Endothelial cell of umbilical vein (primary cell): Measurements from ENCODE around the gene AGBL4. TPM values are rescaled to one million over a fixed set of nuclear protein-coding genes. Genes with fewer than 3 reads are reported as not detected.

ENCODE experiments used
- BruUV-seq: library from RNA; stranded (reverse); fragments of 400-500 nt; replicated peaks from 2 replicates; lab custom pipeline; 2021; lab: Mats Ljungman, UMichigan
- CTCF ChIA-PET: fragments of 300-600, 350-600 bp; sonication (Branson Sonifier 250); formaldehyde crosslinking; loops from one replicate; lab custom pipeline; 2021; ENCODE audit warnings: antibody characterized with exemption, inconsistent platforms; lab: Charles Lee
- POLR2A ChIA-PET: fragments of 300-600, 350-600 bp; sonication (Branson Sonifier 250); formaldehyde crosslinking; loops from one replicate; lab custom pipeline; 2021; ENCODE audit warnings: antibody characterized with exemption, inconsistent platforms; lab: Charles Lee
- DNase-seq: peaks from one replicate; pipeline ENCODE4 v3.0.0-alpha.2; 2011; ENCODE audit warnings: low read depth, low spot score
- FAIRE-seq: peaks from 2 replicates; lab custom pipeline; 2011; peaks lifted over from hg19 to GRCh38; lab: Jason Lieb, UNC
- H2AFZ ChIP-seq: 2 replicates; pipeline ENCODE4 v1.6.0; 2012; ENCODE audit warnings: low read depth, low read length, control low read depth, inconsistent platforms
- H3K27ac ChIP-seq: 2 replicates; pipeline ENCODE4 v1.5.1; 2011; ENCODE audit warnings: low read depth, mild to moderate bottlenecking, control low read depth, low read length, moderate library complexity; ENCODE audit not compliant: insufficient read depth
- H3K27me3 ChIP-seq, 2 experiments: 2 replicates each; pipeline versions ENCODE4 v1.6.0 to v1.6.1; 2011; ENCODE audit warnings: low read length in 2 of 2, mixed read lengths in 1 of 2; ENCODE audit not compliant: control insufficient read depth in 2 of 2, insufficient read depth in 2 of 2
- H3K36me3 ChIP-seq, 2 experiments: 2 replicates in 1 of 2; 3 replicates in 1 of 2; pipeline ENCODE4 v1.5.1; 2011; ENCODE audit warnings: low read length in 2 of 2, mild to moderate bottlenecking in 1 of 2, moderate library complexity in 1 of 2; ENCODE audit not compliant: control insufficient read depth in 2 of 2, insufficient read depth in 2 of 2; ENCODE audit errors: extremely low read depth in 1 of 2
- H3K4me1 ChIP-seq: 3 replicates; pipeline ENCODE4 v1.5.1; 2011; ENCODE audit warnings: mild to moderate bottlenecking, low read length; ENCODE audit not compliant: control insufficient read depth, insufficient read depth; ENCODE audit errors: extremely low read depth
- H3K4me2 ChIP-seq: 2 replicates; pipeline ENCODE4 v1.6.1; 2011; ENCODE audit warnings: low read length, control low read depth, mixed read lengths; ENCODE audit not compliant: insufficient read depth
- H3K4me3 ChIP-seq, 3 experiments: fragments of 200-600 bp in 1 of 3; sonication (generic), shearing (Covaris generic) in 1 of 3; replicated peaks in 1 of 3; 2 replicates each; pipeline ENCODE4 v1.5.1; 2011 to 2016; ENCODE audit warnings: control low read depth in 3 of 3, low read length in 3 of 3, mild to moderate bottlenecking in 2 of 3, inconsistent platforms in 1 of 3, low read depth in 1 of 3, moderate library complexity in 1 of 3; ENCODE audit not compliant: insufficient read depth in 1 of 3
- H3K79me2 ChIP-seq: 2 replicates; pipeline ENCODE4 v1.6.0; 2012; ENCODE audit warnings: low read length, inconsistent platforms; ENCODE audit not compliant: control insufficient read depth, insufficient read depth
- H3K9ac ChIP-seq: replicated peaks from 2 replicates; pipeline ENCODE3; 2011; ENCODE audit warnings: low read length, control low read depth; ENCODE audit not compliant: insufficient read depth; ENCODE audit errors: extremely low read depth
- H3K9me1 ChIP-seq: replicated peaks from 3 replicates; pipeline ENCODE4 v1.6.0; 2011; ENCODE audit warnings: mild to moderate bottlenecking, low read length; ENCODE audit not compliant: control insufficient read depth, insufficient read depth; ENCODE audit errors: extremely low read depth
- H3K9me3 ChIP-seq: replicated peaks from 2 replicates; pipeline ENCODE4 v1.5.1; 2012; ENCODE audit warnings: low read length, inconsistent platforms; ENCODE audit not compliant: control insufficient read depth, insufficient read depth
- H4K20me1 ChIP-seq: replicated peaks from 2 replicates; pipeline ENCODE3; 2011; ENCODE audit warnings: mild to moderate bottlenecking, low read length; ENCODE audit not compliant: control insufficient read depth, insufficient read depth; ENCODE audit errors: extremely low read depth
- EZH2 ChIP-seq: IDR thresholded peaks from 2 replicates; pipeline ENCODE4 v1.6.1; 2012; ENCODE audit warnings: borderline replicate concordance, low read depth, mild to moderate bottlenecking, moderate library complexity, low read length, inconsistent platforms; ENCODE audit not compliant: severe bottlenecking
- FOS ChIP-seq: IDR thresholded peaks from 2 replicates; pipeline ENCODE4 v1.6.1; 2011; ENCODE audit warnings: mild to moderate bottlenecking, low read length, moderate library complexity, borderline replicate concordance; ENCODE audit not compliant: insufficient read depth
- GATA2 ChIP-seq: IDR thresholded peaks from 2 replicates; pipeline ENCODE4 v1.7.0; 2011; ENCODE audit warnings: low read depth, mild to moderate bottlenecking, moderate library complexity, mixed read lengths, low read length; ENCODE audit not compliant: insufficient read length, insufficient read depth
- JUN ChIP-seq: IDR thresholded peaks from 2 replicates; pipeline ENCODE4 v1.6.1; 2011; ENCODE audit warnings: borderline replicate concordance, low read depth; ENCODE audit not compliant: insufficient read length, insufficient read depth
- MYC ChIP-seq: IDR thresholded peaks from one replicate; pipeline ENCODE4 v1.6.1; 2011; ENCODE audit warnings: mild to moderate bottlenecking, low read depth, low read length
- POLR2A ChIP-seq: IDR thresholded peaks from 2 replicates; pipeline ENCODE4 v1.6.1; 2012; ENCODE audit warnings: low read depth, mild to moderate bottlenecking, control low read depth, low read length
- POLR2AphosphoS5 ChIP-seq: IDR thresholded peaks from 2 replicates; pipeline ENCODE4 v1.6.1; 2012; ENCODE audit warnings: low read depth, mild to moderate bottlenecking, control low read depth, low read length, moderate library complexity; ENCODE audit not compliant: insufficient read depth
- dilution Hi-C: fragments of 300-500 bp; cut with MboI; formaldehyde crosslinking; loops from one replicate; pipeline ENCODE4 v1.15.0; 2019; ENCODE audit warnings: low sequenced_read_pairs; ENCODE audit not compliant: extremely low pct_ligation_motif_present
- intact Hi-C: fragments of 100-400 bp; cut with micrococcal nuclease; formaldehyde crosslinking; loops from one replicate; pipeline ENCODE4 v1.10.0; 2022
- polyA plus RNA-seq, 4 experiments: library from polyadenylated mRNA; depleted of rRNA in 3 of 4; stranded (reverse) in 3 of 4; unstranded in 1 of 4; fragments of >200 nt; gene quantifications; 2 replicates each; pipeline versions ENCODE4 v1.2.1 to v1.2.3, GENCODE V29; 2011 to 2012; ENCODE audit warnings: missing spikeins in 1 of 4
- total RNA-seq: library from RNA; stranded (reverse); gene quantifications from 2 replicates; pipeline ENCODE4 v1.2.3, GENCODE V29; 2021
- TF ChIP-seq, protein P1 (sequence below): IDR thresholded peaks from 2 replicates; pipeline ENCODE4 v1.6.1; 2011; ENCODE audit not compliant: insufficient read depth, insufficient read length
- TF ChIP-seq, protein P2 (sequence below), 2 donors: IDR thresholded peaks; 1 replicate in 1 of 2; 2 replicates in 1 of 2; pipeline ENCODE4 v1.5.1; 2011; ENCODE audit warnings: low read length in 2 of 2, mild to moderate bottlenecking in 2 of 2, moderate library complexity in 2 of 2, control low read depth in 1 of 2, inconsistent platforms in 1 of 2, low read depth in 1 of 2; ENCODE audit not compliant: insufficient read depth in 1 of 2; ENCODE audit errors: extremely low read depth in 1 of 2

Gene AGBL4
- total and polyA plus RNA-seq, 2 donors (not counting 3 experiments of a cell fraction or from before 2014, with no cell fraction given): not detected

DNA sequence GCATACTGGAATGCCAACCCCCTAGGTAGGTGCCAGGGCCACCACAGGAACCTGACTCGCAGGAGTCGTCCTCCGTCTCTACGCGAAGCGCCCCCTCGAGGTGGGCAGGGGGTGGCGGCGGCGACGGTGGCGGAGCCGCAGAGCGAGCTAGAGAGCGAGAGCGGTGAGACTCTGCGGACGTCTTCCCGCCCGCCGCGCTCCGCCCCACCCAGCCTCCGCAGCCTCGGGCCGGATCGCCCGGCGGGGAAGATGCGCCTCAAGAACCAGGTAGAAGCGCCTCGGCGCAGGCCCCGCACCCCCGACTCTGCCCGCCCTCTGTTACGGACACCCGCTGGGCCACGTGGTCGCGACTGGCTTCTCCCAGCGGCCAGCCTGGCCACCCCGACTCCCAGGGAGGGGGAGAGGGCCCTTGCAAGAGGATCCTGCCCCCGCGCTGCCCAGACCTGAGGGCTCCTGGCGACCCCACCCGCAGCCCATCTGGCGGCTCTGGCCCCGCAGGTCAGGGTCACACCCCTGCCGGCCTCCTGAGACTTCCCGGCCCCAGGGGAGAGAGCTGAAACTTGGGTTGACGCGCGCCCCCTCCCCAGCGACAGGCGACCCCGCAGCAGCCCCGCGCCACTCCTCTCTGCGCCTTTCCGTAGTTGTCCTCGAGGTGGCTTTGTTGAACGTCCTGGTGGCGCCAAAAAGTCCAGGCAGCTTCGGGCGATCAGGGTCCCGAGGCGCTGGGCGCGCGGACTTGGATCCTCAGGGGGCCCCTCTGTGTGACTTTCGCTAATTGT lies 24.4 kb upstream of the AGBL4 start:
- BruUV-seq: no TSS peak
- FAIRE-seq (no peak), DNase-seq (no peak)
- no peaks in the 10 kb centered on the region for H3K9me1 ChIP-seq
- no peak overlapping the region for H3K4me3 ChIP-seq
- dilution Hi-C loops: no loop called here
- H3K27ac ChIP-seq: no peak overlapping the region
- H2AFZ ChIP-seq: no peak overlapping the region
- no peak overlapping the region for H3K9ac ChIP-seq
- TF ChIP-seq POLR2A (no peak), GATA2 (no peak), EZH2 (no peak), JUN (no peak), POLR2AphosphoS5 (no peak), MYC (no peak), FOS (no peak)
- TF ChIP-seq, protein P1, sequence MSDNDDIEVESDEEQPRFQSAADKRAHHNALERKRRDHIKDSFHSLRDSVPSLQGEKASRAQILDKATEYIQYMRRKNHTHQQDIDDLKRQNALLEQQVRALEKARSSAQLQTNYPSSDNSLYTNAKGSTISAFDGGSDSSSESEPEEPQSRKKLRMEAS: no peak
- TF ChIP-seq, protein P2, sequence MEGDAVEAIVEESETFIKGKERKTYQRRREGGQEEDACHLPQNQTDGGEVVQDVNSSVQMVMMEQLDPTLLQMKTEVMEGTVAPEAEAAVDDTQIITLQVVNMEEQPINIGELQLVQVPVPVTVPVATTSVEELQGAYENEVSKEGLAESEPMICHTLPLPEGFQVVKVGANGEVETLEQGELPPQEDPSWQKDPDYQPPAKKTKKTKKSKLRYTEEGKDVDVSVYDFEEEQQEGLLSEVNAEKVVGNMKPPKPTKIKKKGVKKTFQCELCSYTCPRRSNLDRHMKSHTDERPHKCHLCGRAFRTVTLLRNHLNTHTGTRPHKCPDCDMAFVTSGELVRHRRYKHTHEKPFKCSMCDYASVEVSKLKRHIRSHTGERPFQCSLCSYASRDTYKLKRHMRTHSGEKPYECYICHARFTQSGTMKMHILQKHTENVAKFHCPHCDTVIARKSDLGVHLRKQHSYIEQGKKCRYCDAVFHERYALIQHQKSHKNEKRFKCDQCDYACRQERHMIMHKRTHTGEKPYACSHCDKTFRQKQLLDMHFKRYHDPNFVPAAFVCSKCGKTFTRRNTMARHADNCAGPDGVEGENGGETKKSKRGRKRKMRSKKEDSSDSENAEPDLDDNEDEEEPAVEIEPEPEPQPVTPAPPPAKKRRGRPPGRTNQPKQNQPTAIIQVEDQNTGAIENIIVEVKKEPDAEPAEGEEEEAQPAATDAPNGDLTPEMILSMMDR (IDR thresholded peaks at IDR 0.05; ENCODE audit: extremely low read depth in 1 of 2, insufficient read depth in 1 of 2, low read depth in 1 of 2, low read length in 2 of 2): no peak
- H3K27me3 ChIP-seq: no peaks in the 10 kb centered on the region
- POLR2A ChIA-PET: no interaction called here
- H3K4me2 ChIP-seq: no peak overlapping the region
- CTCF ChIA-PET: no interaction called here
- no peaks in the 10 kb centered on the region for H3K79me2 ChIP-seq
- no peaks in the 10 kb centered on the region for H3K36me3 ChIP-seq
- no peaks in the 10 kb centered on the region for H3K9me3 ChIP-seq
- intact Hi-C loops: no loop called here
- no peaks in the 10 kb centered on the region for H3K4me1 ChIP-seq
- H4K20me1 ChIP-seq: no peaks in the 10 kb centered on the region
